Astrocyte (in vitro differentiated cells and primary cell): Measurements from ENCODE around the gene GLB1L3. TPM values are rescaled to one million over a fixed set of nuclear protein-coding genes. Genes with fewer than 3 reads are reported as not detected.

Source experiments
- DNase-seq: peaks from one replicate; pipeline ENCODE4 v3.0.0-alpha.2; 2010; ENCODE audit warnings: low read depth
- FAIRE-seq: peaks from 2 replicates; lab custom pipeline; 2011; peaks lifted over from hg19 to GRCh38; lab: Jason Lieb, UNC
- H2AFZ ChIP-seq: 2 replicates; pipeline ENCODE4 v1.6.0; 2012; ENCODE audit warnings: low read depth, low read length, inconsistent platforms
- H3K27ac ChIP-seq: 2 replicates; pipeline ENCODE4 v1.5.1; 2011; ENCODE audit warnings: low read depth, low read length, inconsistent platforms
- H3K27me3 ChIP-seq: 2 replicates; pipeline ENCODE4 v1.6.0; 2011; ENCODE audit warnings: low read length, inconsistent platforms; ENCODE audit not compliant: insufficient read depth
- H3K36me3 ChIP-seq: 2 replicates; pipeline ENCODE4 v1.5.1; 2011; ENCODE audit warnings: low read length, inconsistent platforms; ENCODE audit not compliant: insufficient read depth
- H3K4me1 ChIP-seq: 2 replicates; pipeline ENCODE4 v1.5.1; 2011; ENCODE audit warnings: low read length, inconsistent platforms; ENCODE audit not compliant: insufficient read depth
- H3K4me2 ChIP-seq: 2 replicates; pipeline ENCODE4 v1.6.0; 2012; ENCODE audit warnings: low read length, inconsistent platforms
- H3K4me3 ChIP-seq: 2 replicates; pipeline ENCODE4 v1.5.1; 2011; ENCODE audit warnings: low read depth, mild to moderate bottlenecking, low read length, inconsistent platforms; ENCODE audit not compliant: insufficient read depth
- H3K79me2 ChIP-seq: 2 replicates; pipeline ENCODE4 v1.6.0; 2012; ENCODE audit warnings: mild to moderate bottlenecking, low read length, inconsistent platforms; ENCODE audit not compliant: insufficient read depth
- H3K9ac ChIP-seq: 2 replicates; pipeline ENCODE4 v1.6.0; 2012; ENCODE audit warnings: mild to moderate bottlenecking, low read length, inconsistent platforms
- H3K9me3 ChIP-seq: 2 replicates; pipeline ENCODE4 v1.5.1; 2012; ENCODE audit warnings: low read depth, mild to moderate bottlenecking, low read length, inconsistent platforms; ENCODE audit not compliant: insufficient read depth
- H4K20me1 ChIP-seq: 2 replicates; pipeline ENCODE4 v1.6.0; 2012; ENCODE audit warnings: low read length, inconsistent platforms; ENCODE audit not compliant: insufficient read depth
- H3K27ac Mint-ChIP-seq: one replicate; pipeline ENCODE4 v1.8.0; 2021; ENCODE audit warnings: mild to moderate bottlenecking, mixed read lengths; ENCODE audit not compliant: unreplicated experiment
- H3K27me3 Mint-ChIP-seq: one replicate; pipeline ENCODE4 v1.8.0; 2021; ENCODE audit warnings: low read depth, mixed read lengths; ENCODE audit not compliant: unreplicated experiment
- H3K36me3 Mint-ChIP-seq: one replicate; pipeline ENCODE4 v1.8.0; 2021; ENCODE audit warnings: low read depth, mixed read lengths; ENCODE audit not compliant: unreplicated experiment
- H3K4me1 Mint-ChIP-seq: one replicate; pipeline ENCODE4 v1.8.0; 2021; ENCODE audit warnings: low read depth, mixed read lengths; ENCODE audit not compliant: unreplicated experiment
- H3K4me3 Mint-ChIP-seq: one replicate; pipeline ENCODE4 v1.8.0; 2021; ENCODE audit warnings: mild to moderate bottlenecking, moderate library complexity, mixed read lengths; ENCODE audit not compliant: unreplicated experiment
- H3K9me3 Mint-ChIP-seq: one replicate; pipeline ENCODE4 v1.8.0; 2021; ENCODE audit warnings: mild to moderate bottlenecking, mixed read lengths; ENCODE audit not compliant: unreplicated experiment
- CTCF ChIP-seq: IDR thresholded peaks from 2 replicates; pipeline ENCODE4 v1.5.1; 2011; ENCODE audit warnings: low read depth, mild to moderate bottlenecking, inconsistent platforms, low read length, moderate library complexity; ENCODE audit not compliant: insufficient read depth
- EZH2 ChIP-seq: IDR thresholded peaks from 2 replicates; pipeline ENCODE4 v1.6.1; 2012; ENCODE audit warnings: mild to moderate bottlenecking, low read length, inconsistent platforms; ENCODE audit not compliant: insufficient read depth
- total RNA-seq: library from RNA; stranded (reverse); gene quantifications from 2 replicates; pipeline ENCODE4 v1.2.1, GENCODE V29; 2021

GLB1L3 gene
- total RNA-seq, 1 donor from 2014 or later, result 0.20 TPM

GRCh38 chr11:134350381-134350780, 74.2 kb downstream of the GLB1L3 start:
- H3K27ac Mint-ChIP-seq, result no peak overlapping the region
- H3K4me3 Mint-ChIP-seq, result no peak overlapping the region
- H3K36me3 ChIP-seq, result no peaks in the 10 kb centered on the region

GRCh38 chr11:134352111-134352510, 75.9 kb downstream of the GLB1L3 start:
- Histone ChIP-seq H3K4me1 (no peaks in the 10 kb centered on the region), H3K9ac (no peak overlapping the region), H3K4me3 (no peak overlapping the region), H3K79me2 (no peaks in the 10 kb centered on the region), H3K36me3 (no peaks in the 10 kb centered on the region), H3K4me2 (no peak overlapping the region), H2AFZ (no peak overlapping the region), H4K20me1 (no peaks in the 10 kb centered on the region), H3K27ac (no peak overlapping the region), H3K9me3 (no peaks in the 10 kb centered on the region), H3K27me3 (no peaks in the 10 kb centered on the region)
- TF ChIP-seq EZH2, result no peak
- Mint-ChIP-seq H3K4me1 (no peaks in the 10 kb centered on the region), H3K36me3 (no peaks in the 10 kb centered on the region), H3K27me3 (peaks cover 16% of the 10 kb centered on the region), H3K9me3 (no peaks in the 10 kb centered on the region), H3K27ac (no peak overlapping the region), H3K4me3 (no peak overlapping the region)
- DNase-seq (no peak), FAIRE-seq (no peak)

More at GRCh38 chr11:134350381-134350780, 74.2 kb downstream of the GLB1L3 start:
- H4K20me1 ChIP-seq, result no peaks in the 10 kb centered on the region
- TF ChIP-seq CTCF (no peak), EZH2 (no peak)
- DNase-seq (no peak), FAIRE-seq (no peak)
- H3K27ac ChIP-seq, result no peak overlapping the region
- H3K4me2 ChIP-seq, result no peak overlapping the region
- no peak overlapping the region for H2AFZ ChIP-seq
- no peaks in the 10 kb centered on the region for H3K79me2 ChIP-seq
- H3K4me1 ChIP-seq, result no peaks in the 10 kb centered on the region
- no peaks in the 10 kb centered on the region for H3K9me3 ChIP-seq
- Mint-ChIP-seq H3K36me3 (no peaks in the 10 kb centered on the region), H3K9me3 (no peaks in the 10 kb centered on the region), H3K27me3 (peaks cover 14% of the 10 kb centered on the region), H3K4me1 (no peaks in the 10 kb centered on the region)
- no peaks in the 10 kb centered on the region for H3K27me3 ChIP-seq
- no peak overlapping the region for H3K9ac ChIP-seq
- H3K4me3 ChIP-seq, result no peak overlapping the region

- H3K9me3 Mint-ChIP-seq, result no peaks in the 10 kb centered on the region
- H3K4me3 ChIP-seq, result no peak overlapping the region
- no peak for DNase-seq
- no peak overlapping the region for H3K27ac Mint-ChIP-seq
- no peaks in the 10 kb centered on the region for H3K36me3 ChIP-seq
- no peaks in the 10 kb centered on the region for H3K9me3 ChIP-seq
- TF ChIP-seq EZH2, result no peak
- TF ChIP-seq CTCF, result no peak
- no peaks in the 10 kb centered on the region for H3K27me3 ChIP-seq
- H3K4me1 ChIP-seq, result no peaks in the 10 kb centered on the region
- H3K4me1 Mint-ChIP-seq, result no peaks in the 10 kb centered on the region
- H3K4me3 Mint-ChIP-seq, result no peak overlapping the region
- no peaks in the 10 kb centered on the region for H3K79me2 ChIP-seq
- H2AFZ ChIP-seq, result no peak overlapping the region
- no peaks in the 10 kb centered on the region for H3K36me3 Mint-ChIP-seq
- no peak for FAIRE-seq
- H3K27me3 Mint-ChIP-seq, result peaks cover 28% of the 10 kb centered on the region
- H3K27ac ChIP-seq, result no peak overlapping the region
- H3K4me2 ChIP-seq, result no peak overlapping the region
- H4K20me1 ChIP-seq, result no peaks in the 10 kb centered on the region
- no peak overlapping the region for H3K9ac ChIP-seq
Measured at GRCh38 chr11:134355136-134355535, 79.0 kb downstream of the GLB1L3 start.
